ENCODE results near the gene DCUN1D3. TPM values are rescaled to one million over a fixed set of nuclear protein-coding genes. Genes with fewer than 3 reads are reported as not detected.

The DCUN1D3 gene
- total RNA-seq, 1 donor from 2014 or later = 24.2 TPM

DNA sequence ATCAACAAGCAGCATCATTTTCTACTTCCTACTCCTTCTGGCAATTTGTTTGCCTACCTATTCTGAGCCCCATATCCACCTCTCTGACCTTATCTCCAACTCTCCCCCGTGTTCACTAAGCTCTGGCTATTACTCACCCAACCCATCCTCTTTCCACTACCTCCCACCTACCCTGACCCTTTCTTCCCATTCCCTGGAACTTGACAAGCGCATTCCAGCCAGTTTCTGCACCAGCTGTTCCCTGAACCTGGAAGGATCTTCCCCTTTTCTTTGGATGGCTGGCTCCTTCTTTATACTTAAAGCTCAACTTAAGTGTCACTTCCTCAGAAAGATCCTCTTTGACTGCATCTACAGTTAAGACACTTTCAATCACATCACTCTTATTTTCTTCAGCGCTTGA, 2.2 kb downstream of the DCUN1D3 start:
- no peaks in the 10 kb centered on the region for H3K27me3 Mint-ChIP-seq
- H3K9me3 Mint-ChIP-seq (ENCODE audit: low read depth) = no peaks in the 10 kb centered on the region
- peaks cover 44% of the 10 kb centered on the region for H3K4me1 Mint-ChIP-seq (ENCODE audit: low read depth)
- H3K27ac Mint-ChIP-seq = peak overlapping the region; percentile 9
- TF ChIP-seq, protein P1, sequence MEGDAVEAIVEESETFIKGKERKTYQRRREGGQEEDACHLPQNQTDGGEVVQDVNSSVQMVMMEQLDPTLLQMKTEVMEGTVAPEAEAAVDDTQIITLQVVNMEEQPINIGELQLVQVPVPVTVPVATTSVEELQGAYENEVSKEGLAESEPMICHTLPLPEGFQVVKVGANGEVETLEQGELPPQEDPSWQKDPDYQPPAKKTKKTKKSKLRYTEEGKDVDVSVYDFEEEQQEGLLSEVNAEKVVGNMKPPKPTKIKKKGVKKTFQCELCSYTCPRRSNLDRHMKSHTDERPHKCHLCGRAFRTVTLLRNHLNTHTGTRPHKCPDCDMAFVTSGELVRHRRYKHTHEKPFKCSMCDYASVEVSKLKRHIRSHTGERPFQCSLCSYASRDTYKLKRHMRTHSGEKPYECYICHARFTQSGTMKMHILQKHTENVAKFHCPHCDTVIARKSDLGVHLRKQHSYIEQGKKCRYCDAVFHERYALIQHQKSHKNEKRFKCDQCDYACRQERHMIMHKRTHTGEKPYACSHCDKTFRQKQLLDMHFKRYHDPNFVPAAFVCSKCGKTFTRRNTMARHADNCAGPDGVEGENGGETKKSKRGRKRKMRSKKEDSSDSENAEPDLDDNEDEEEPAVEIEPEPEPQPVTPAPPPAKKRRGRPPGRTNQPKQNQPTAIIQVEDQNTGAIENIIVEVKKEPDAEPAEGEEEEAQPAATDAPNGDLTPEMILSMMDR (IDR thresholded peaks at IDR 0.05; ENCODE audit: unreplicated experiment) = no peak
- peak overlapping the region; percentile 89 for H3K4me3 Mint-ChIP-seq (ENCODE audit: low read depth)
- H3K36me3 Mint-ChIP-seq (ENCODE audit: insufficient read depth) = peaks cover 14% of the 10 kb centered on the region
- no peak for DNase-seq (ENCODE audit: low spot score, unreplicated experiment)

DNA sequence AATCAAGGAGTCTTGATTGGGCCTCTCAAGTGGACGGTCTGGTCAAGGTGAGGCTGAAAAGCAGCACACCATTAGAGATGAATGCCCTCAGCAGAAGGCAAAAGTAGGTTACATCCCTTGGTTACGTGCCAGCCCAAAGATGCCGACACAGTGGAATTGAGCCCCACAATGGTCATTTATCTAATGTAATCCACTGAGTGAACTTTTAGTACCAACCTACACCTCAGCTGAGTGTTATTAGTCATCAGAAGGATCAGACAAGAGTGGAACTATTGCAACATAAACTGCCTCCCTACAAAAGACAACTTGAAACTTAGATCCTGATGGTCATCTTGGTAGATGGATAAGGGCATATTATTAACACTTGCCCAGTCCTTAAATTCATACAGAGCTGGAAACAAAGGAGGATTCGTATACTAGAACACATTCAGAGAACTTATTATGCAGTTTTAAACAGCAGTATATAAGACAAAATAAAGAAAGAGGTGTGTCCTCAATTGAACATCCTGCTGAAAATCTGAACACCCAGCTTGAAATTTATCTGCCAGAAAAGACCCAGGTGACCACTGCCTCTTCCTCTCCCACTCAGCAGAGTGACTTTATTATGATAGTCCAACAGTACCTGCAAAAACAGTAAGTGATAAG, 2.8 kb downstream of the DCUN1D3 start:
- peak overlapping the region; percentile 89 for H3K4me3 Mint-ChIP-seq (ENCODE audit: low read depth)
- peaks cover 16% of the 10 kb centered on the region for H3K36me3 Mint-ChIP-seq (ENCODE audit: insufficient read depth)
- TF ChIP-seq, protein P1 (IDR thresholded peaks at IDR 0.05; ENCODE audit: unreplicated experiment) = no peak
- peak overlapping the region; percentile 9 for H3K27ac Mint-ChIP-seq
- DNase-seq (ENCODE audit: low spot score, unreplicated experiment) = no peak
- H3K27me3 Mint-ChIP-seq = no peaks in the 10 kb centered on the region
- no peaks in the 10 kb centered on the region for H3K9me3 Mint-ChIP-seq (ENCODE audit: low read depth)
- peaks cover 43% of the 10 kb centered on the region for H3K4me1 Mint-ChIP-seq (ENCODE audit: low read depth)

DNA sequence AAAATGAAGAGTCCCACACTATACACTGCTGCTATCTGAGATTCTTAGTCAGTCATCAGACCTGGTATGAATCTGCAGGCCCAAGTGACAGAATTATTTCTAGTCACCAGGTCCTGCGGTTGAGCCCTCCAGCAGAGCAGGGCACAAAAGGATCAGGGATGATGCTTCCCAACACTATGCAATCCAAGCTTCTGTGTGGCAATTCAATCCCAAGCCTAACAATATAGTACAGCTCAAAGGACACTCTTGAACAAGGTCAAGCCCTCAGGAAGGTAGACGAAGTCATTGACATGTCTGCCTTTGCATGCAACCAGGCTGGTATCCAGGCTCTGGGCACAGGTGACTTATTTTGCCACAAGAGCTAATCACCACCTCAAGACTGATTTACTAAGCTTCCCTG, 5.8 kb downstream of the DCUN1D3 start:
- DNase-seq (ENCODE audit: low spot score, unreplicated experiment) = no peak
- no peaks in the 10 kb centered on the region for H3K9me3 Mint-ChIP-seq (ENCODE audit: low read depth)
- H3K36me3 Mint-ChIP-seq (ENCODE audit: insufficient read depth) = peaks cover 19% of the 10 kb centered on the region
- H3K27ac Mint-ChIP-seq = no peak overlapping the region
- no peak overlapping the region for H3K4me3 Mint-ChIP-seq (ENCODE audit: low read depth)
- TF ChIP-seq, protein P1 (IDR thresholded peaks at IDR 0.05; ENCODE audit: unreplicated experiment) = no peak
- H3K27me3 Mint-ChIP-seq = no peaks in the 10 kb centered on the region
- peaks cover 39% of the 10 kb centered on the region for H3K4me1 Mint-ChIP-seq (ENCODE audit: low read depth)

DNA sequence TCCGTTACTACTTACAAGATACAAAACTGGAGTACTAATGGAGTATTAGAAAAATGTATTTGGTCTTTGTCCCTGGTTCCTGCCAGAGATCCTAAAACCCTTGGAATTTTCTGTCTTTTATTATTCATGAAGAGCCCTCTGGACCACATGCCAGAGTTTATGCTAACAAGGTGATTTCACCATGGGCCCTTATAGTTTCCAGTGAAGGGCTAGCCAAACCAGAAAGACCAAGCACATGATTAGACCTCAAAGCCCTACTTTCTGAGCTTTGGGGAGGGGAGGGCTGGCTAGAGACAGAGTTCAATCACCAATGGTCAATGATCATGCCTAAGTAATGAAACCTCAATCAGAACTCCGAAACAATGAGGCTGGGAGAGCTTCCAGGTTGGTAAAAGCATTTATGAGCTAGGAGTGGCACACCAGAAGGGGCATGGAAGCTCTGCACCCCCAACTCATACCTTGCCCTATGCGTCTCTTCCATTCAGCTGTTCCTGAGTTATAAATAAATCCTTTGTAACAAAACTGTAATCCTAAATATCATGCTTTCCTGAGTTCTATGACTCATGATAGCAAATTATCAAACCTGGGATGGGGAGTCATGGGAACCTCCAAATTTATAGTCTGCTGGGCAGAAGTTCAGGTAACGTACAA, 10.4 kb downstream of the DCUN1D3 start:
- Mint-ChIP-seq H3K4me1 (ENCODE audit: low read depth) (peaks cover 30% of the 10 kb centered on the region), H3K27me3 (no peaks in the 10 kb centered on the region), H3K36me3 (ENCODE audit: insufficient read depth) (peaks cover 12% of the 10 kb centered on the region), H3K4me3 (ENCODE audit: low read depth) (no peak overlapping the region), H3K9me3 (ENCODE audit: low read depth) (no peaks in the 10 kb centered on the region), H3K27ac (no peak overlapping the region)
- TF ChIP-seq, protein P1 (IDR thresholded peaks at IDR 0.05; ENCODE audit: unreplicated experiment) = no peak
- no peak for DNase-seq (ENCODE audit: low spot score, unreplicated experiment)

DNA sequence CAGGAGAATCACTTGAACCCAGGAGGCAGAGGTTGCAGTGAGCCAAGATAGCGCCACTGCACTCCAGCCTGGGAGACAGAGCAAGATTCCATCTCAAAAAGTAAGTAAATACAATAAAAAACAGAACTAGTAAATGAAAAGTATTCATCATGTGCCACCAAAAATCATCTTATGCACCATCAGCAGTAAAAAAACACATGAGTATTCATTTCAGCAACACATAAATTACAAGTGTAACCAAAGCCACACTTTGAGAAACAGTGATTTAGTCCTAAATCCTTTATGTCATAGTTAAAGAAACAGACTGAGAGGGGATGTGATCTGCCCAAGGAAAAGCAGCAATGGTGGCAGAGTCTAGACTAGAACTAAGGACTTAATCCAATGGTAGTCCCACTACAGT, 13.0 kb downstream of the DCUN1D3 start:
- Mint-ChIP-seq H3K27me3 (no peaks in the 10 kb centered on the region), H3K4me1 (ENCODE audit: low read depth) (peaks cover 28% of the 10 kb centered on the region), H3K4me3 (ENCODE audit: low read depth) (no peak overlapping the region), H3K9me3 (ENCODE audit: low read depth) (no peaks in the 10 kb centered on the region), H3K27ac (no peak overlapping the region), H3K36me3 (ENCODE audit: insufficient read depth) (peaks cover 8% of the 10 kb centered on the region)
- DNase-seq (ENCODE audit: low spot score, unreplicated experiment) = no peak
- TF ChIP-seq, protein P1 (IDR thresholded peaks at IDR 0.05; ENCODE audit: unreplicated experiment) = no peak
